A673 (cell line): ENCODE results near the gene AKT3.

Source experiments
- EZH2 ChIP-seq: fragments of 200-600 bp; sonication (generic); IDR thresholded peaks from 2 replicates; pipeline ENCODE4 v1.6.1; 2017; ENCODE audit warnings: borderline replicate concordance, low read depth, mild to moderate bottlenecking, mixed read lengths, antibody characterized with exemption, low read length; ENCODE audit not compliant: poor library complexity, severe bottlenecking
- TF ChIP-seq, protein P1 (sequence below): fragments of 300-800, 200-600 bp; sonication (generic); conservative IDR thresholded peaks from 2 replicates; pipeline ENCODE4 v1.5.1; 2017; ENCODE audit warnings: low read depth, mild to moderate bottlenecking, antibody characterized with exemption, low read length, moderate library complexity, mixed read lengths

DNA sequence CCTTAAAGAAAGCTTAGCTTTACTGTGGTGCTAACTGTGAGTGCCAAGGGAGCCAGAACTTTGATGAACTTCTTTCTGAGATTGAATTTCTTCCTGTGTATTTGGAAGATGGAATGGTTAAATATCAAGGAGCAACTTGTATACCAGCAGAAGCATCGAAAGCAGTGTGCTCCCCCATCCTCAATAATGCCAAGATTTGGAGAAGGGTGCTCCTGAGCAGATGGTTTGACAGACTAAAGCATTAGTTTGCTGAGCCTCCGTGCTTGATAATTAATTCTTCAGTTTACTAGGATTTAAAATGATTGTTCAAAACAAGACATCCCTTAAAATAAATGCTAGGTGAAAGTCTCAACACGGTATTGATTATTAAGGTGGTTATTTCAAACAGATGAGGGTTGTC is 42.4 kb upstream of the AKT3 start:
- TF ChIP-seq, protein P1, sequence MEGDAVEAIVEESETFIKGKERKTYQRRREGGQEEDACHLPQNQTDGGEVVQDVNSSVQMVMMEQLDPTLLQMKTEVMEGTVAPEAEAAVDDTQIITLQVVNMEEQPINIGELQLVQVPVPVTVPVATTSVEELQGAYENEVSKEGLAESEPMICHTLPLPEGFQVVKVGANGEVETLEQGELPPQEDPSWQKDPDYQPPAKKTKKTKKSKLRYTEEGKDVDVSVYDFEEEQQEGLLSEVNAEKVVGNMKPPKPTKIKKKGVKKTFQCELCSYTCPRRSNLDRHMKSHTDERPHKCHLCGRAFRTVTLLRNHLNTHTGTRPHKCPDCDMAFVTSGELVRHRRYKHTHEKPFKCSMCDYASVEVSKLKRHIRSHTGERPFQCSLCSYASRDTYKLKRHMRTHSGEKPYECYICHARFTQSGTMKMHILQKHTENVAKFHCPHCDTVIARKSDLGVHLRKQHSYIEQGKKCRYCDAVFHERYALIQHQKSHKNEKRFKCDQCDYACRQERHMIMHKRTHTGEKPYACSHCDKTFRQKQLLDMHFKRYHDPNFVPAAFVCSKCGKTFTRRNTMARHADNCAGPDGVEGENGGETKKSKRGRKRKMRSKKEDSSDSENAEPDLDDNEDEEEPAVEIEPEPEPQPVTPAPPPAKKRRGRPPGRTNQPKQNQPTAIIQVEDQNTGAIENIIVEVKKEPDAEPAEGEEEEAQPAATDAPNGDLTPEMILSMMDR = no peak
- TF ChIP-seq EZH2 = no peak
